ENCODE results near the gene VCX2.
"Not testable (repeated sequence)": the region's sequence is repeated elsewhere in the genome, so short reads cannot be mapped to it uniquely, and the experiment has no call there.

VCX2 gene

GRCh38 chrX:8121391-8121790 lies 49.7 kb downstream of the VCX2 start:
- not testable (repeated sequence) for DNase-seq
